HG03457 (cell line): ENCODE results near the gene SHC1.

Experiments used
- ATAC-seq: cut with Tn5 transposase; IDR thresholded peaks from one replicate; pipeline ENCODE4 v1.9.1; 2021; ENCODE audit warnings: moderate number of reproducible peaks; ENCODE audit not compliant: unreplicated experiment

SHC1 gene

GRCh38 chr1:154974808-154975408, 4.4 kb upstream of the SHC1 start:
- ATAC-seq: peak; percentile 30

GRCh38 chr1:154974102-154974807, 3.7 kb upstream of the SHC1 start, which contains the start of gene CKS1B:
TSS of gene CKS1B (plus strand) at chr1:154974681. CDS start at chr1:154974746, 65 bp downstream.
- peak; percentile 66 for ATAC-seq

GRCh38 chr1:154973344-154974101, 3.0 kb upstream of the SHC1 start:
- no peak for ATAC-seq

- no peak for ATAC-seq
These were observed 2.2 kb upstream of the SHC1 start for GRCh38 chr1:154972517-154973343.

GRCh38 chr1:154972213-154972516, 1.6 kb upstream of the SHC1 start:
- ATAC-seq: no peak

- ATAC-seq: no peak
These were observed 923 bp upstream of the SHC1 start for GRCh38 chr1:154971341-154971998.

- ATAC-seq: no peak
These were observed 591 bp downstream of the SHC1 start for GRCh38 chr1:154969860-154970452.

- ATAC-seq: no peak
These were observed 1.3 kb downstream of the SHC1 start for GRCh38 chr1:154969246-154969645.

- no peak for ATAC-seq
These were observed 1.8 kb downstream of the SHC1 start for GRCh38 chr1:154968731-154969130.

GRCh38 chr1:154967331-154967950, 3.1 kb downstream of the SHC1 start:
- no peak for ATAC-seq

GRCh38 chr1:154966111-154966510, 4.4 kb downstream of the SHC1 start:
- ATAC-seq: no peak

- ATAC-seq: no peak
These were observed 6.2 kb downstream of the SHC1 start for GRCh38 chr1:154964359-154964758.

- ATAC-seq: no peak
These were observed 6.9 kb downstream of the SHC1 start for GRCh38 chr1:154963643-154964042.

- ATAC-seq: no peak
These were observed 7.7 kb downstream of the SHC1 start for GRCh38 chr1:154962795-154963330.

- ATAC-seq: no peak
These were observed 8.3 kb downstream of the SHC1 start for GRCh38 chr1:154962156-154962749.

GRCh38 chr1:154961207-154962155, 9.1 kb downstream of the SHC1 start, which contains the start of gene PYGO2:
TSS of gene PYGO2 (minus strand) at chr1:154961782. CDS start at chr1:154961576, 206 bp downstream.
- peak; percentile 52 for ATAC-seq

- no peak for ATAC-seq
These were observed 10.0 kb downstream of the SHC1 start for GRCh38 chr1:154960446-154961136.
